Nucleus accumbens (tissue), 56 donors: ENCODE results near the gene KHDC4.
"Not testable (repeated sequence)": the region's sequence is repeated elsewhere in the genome, so short reads cannot be mapped to it uniquely, and the experiment has no call there.

ENCODE experiments used
- DNase-seq, 56 donors: peaks; one replicate each; lab custom pipeline; 2025; lab: John Stamatoyannopoulos, UW

The KHDC4 gene

DNA sequence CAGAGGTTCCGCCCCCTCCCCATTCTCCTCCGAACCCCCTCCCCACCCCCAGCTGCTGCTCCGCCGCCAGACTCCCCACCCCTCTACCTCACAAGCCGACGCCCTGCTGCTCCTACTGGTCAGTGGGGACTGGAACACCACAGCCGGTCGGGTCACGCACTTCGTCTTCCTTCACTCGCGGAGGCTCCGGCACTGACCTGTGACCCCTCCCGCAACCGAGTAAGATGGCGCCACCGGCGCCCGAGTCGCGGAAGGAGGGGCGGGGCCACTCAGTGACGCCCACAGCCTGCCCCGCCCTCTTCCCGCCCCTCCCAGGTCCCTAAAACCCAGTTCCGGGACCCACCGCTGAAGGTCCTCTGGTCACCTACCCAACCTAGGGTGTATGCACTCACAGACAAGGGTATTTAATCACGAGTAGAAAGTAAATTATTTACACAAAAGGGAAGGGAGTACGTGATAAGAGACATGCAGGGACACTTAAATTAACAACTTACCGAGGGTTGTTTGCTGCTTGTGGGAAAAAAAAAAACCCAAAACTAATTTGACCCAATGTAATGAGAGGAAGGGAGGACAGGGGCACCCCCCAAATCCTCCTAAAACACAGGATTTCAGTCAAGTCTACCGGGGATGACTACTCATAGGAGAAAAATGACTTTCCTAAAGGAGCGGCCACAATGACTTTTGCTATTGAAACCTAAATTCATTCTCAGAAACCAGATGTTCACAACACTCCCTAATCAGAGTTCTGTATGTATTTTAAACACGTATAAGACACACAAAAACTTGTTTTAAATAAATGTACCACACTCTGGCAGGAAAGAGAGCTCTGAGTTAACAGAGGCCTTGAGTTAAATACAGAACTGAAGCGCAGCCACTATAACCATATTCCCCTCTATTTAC lies 22.8 kb downstream of the KHDC4 start, which contains the start of gene RIT1:
TSS of gene RIT1 (minus strand) at position 194 of the 900 bp plus-strand sequence. CDS start 588 bp downstream, outside the sequence.
- DNase-seq, result peak in 55 of 56 donors; percentile 15 to 88 (median 72)

GRCh38 chr1:155910621-155911121 lies 23.5 kb downstream of the KHDC4 start:
- DNase-seq, result peak in 28 of 56 donors; percentile 7 to 61 (median 28)

GRCh38 chr1:155909894-155910293 lies 24.3 kb downstream of the KHDC4 start:
- DNase-seq, result peak in 1 of 56 donors; percentile 18

DNA sequence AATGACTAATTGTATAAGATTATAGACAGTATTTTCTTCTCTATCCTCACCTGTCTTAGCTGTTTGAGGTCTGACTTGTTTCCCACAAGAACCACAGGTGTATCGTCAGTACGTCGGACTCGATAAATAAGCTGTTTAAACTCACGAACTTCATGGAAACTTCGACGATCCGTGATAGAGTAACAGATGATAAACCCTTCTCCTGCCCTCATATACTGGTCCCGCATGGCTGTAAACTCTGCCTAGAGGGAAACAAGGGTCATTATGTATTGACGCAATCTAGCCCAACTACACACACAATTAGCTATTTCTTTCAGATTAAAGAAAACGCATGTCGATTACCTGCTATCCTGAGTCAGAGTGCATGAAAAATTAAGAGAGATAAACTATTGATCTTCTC lies 30.0 kb downstream of the KHDC4 start:
- DNase-seq, result no peak

- no peak for DNase-seq
Observed at GRCh38 chr1:155900161-155900560, 34.1 kb downstream of the KHDC4 start.

GRCh38 chr1:155899683-155900082 lies 34.5 kb downstream of the KHDC4 start:
- no peak for DNase-seq

- no peak for DNase-seq
Observed at GRCh38 chr1:155898888-155899287, 35.3 kb downstream of the KHDC4 start.

DNA sequence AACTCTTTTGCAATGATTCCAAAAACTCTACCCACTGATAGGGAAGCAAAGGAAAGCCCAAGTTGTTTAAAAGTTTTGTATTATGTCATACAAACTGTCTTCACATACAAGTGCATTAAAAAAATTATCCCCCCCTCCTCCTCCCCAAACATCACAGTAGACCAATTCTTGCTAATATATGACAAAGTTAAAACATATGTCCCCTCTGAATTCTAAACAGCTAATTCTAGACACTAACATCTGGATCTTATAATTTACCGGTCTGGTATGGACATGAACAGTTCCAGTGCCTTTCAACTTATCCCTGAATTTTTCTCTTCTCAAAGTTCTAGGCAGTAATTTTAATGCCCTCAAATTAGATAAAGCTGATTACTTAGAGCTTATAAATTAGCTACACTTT lies 36.5 kb downstream of the KHDC4 start:
- DNase-seq, result no peak

- not testable (repeated sequence) for DNase-seq
Observed at GRCh38 chr1:155896476-155896875, 37.7 kb downstream of the KHDC4 start.

DNA sequence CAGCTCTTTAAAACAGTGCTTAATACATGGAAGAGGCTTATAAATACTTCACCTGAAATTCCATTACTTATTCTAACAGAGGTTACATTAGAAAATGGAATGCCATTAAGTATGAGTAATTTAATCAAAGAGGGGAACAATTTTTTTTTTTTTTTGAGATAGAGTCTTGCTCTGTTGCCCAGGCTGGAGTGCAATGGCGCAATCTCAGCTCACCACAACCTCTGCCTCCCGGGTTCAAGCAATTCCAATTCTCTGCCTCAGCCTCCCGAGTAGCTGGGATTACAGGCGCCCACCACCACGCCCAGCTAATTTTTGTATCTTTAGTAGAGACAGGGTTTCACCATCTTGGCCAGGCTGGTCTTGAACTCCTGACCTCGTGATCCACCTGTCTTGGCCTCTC lies 38.6 kb downstream of the KHDC4 start:
- not testable (repeated sequence) for DNase-seq

DNA sequence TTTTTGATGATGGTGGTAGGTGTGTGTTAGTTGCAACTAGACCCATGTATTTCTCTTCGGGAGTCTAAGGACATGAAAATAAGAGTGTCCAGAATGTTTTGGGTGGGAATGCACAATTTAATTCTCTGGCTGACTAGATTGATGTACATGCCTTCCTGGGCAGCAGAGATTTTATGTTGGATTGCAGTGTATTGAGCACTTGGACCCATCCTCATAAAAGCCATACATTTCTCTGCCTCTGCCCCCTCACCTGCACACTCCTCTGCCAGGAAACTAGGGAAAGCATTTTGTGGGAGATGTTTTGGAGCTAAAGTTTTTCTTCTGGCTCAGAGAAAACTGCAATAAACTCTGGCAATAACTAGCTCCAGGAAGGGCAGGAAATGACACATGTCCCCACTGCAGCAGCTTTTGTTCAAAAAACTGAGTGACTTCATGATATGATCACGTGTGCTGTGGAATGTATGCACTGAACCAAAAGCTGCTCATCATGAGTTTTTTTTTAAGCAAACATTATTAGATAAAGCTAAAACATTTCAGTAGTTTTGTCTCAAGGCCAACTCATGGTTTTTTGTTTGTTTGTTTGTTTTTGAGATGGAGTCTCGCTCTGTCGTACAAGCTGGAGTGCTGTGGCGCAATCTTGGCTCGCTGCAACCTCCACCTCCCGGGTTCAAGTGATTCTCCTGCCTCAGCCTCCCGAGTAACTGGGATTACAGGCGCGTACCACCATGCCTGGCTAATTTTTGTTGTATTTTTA lies 40.6 kb downstream of the KHDC4 start:
- DNase-seq, result peak in 1 of 56 donors; percentile 14

GRCh38 chr1:155892796-155893195 lies 41.4 kb downstream of the KHDC4 start:
- DNase-seq, result no peak

GRCh38 chr1:155890251-155890650 lies 44.0 kb downstream of the KHDC4 start:
- DNase-seq, result no peak

- no peak for DNase-seq
Observed at GRCh38 chr1:155889566-155889965, 44.6 kb downstream of the KHDC4 start.

GRCh38 chr1:155888481-155888880 lies 45.7 kb downstream of the KHDC4 start:
- no peak for DNase-seq

- no peak for DNase-seq
Observed at GRCh38 chr1:155884982-155885381, 49.2 kb downstream of the KHDC4 start.

DNA sequence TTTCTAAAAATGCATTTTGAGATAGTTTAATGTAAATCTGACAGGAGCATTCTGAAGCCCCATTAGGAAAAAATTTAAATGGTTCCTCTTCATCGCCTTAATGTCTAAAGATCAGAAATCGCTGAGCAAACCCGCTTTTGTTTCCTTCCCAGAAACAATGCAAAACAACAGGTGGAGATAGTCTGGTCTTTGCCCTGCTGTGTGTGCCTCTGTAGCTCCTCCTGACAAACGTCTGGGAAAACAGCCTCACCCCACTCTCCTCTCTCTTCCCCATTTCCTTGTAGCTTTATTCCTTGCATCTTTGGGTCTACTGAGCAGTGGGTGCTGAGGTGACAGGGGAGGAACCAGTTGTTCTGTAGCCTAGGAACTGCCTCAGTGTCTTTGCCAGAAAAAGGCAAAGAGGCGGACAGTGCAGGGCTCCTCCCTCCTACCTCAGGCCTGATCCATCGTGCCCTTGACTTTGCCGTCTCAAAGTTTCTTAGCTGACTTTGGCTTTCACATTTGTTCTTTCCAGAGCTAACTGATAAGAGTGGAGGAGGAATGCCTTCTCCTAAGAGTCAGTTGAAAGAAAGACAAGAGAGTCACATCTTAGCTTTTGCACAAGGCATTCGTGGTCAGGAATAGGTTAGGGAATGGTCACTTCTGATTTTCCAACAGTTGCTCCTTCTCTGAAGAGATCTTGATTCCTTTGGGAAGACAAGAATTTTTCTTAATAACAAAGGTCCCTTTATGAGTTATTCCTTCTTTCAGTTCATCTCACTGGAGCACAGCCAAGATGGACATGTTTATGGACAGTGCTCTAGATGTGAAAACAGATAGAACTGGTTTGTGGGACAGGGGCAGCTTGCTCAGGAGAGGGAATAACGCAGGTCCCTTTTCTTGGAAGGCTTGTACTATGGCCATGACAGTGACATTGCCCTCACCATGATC lies 49.9 kb downstream of the KHDC4 start:
- no peak for DNase-seq

DNA sequence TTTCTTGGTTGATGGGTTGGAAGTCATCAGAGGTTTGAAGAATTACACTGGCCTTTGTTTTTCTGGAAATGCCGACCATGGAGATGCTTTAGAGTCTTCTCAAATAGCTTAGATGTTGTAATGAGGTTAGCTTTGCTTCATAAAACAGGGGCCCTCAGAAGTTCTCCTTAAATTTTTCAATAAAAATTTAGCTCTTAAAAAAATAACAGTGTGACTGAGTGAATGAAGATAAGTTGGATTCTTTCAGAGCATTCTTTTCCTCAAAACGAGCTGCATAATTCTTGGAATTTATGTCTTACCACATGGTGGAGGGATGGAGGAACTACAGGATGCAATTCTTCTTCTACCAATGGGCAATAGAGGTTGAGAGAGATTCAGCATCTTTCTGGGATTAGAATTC lies 51.4 kb downstream of the KHDC4 start:
- DNase-seq, result no peak

- DNase-seq, result no peak
Observed at GRCh38 chr1:155882235-155882634, 52.0 kb downstream of the KHDC4 start.

GRCh38 chr1:155880950-155881349 lies 53.3 kb downstream of the KHDC4 start:
- DNase-seq, result no peak
